GM21360 (cell line): Measurements from ENCODE around the gene RNASE4.
"Not testable (repeated sequence)": the region's sequence is repeated elsewhere in the genome, so short reads cannot be mapped to it uniquely, and the experiment has no call there.

Experiments
- ATAC-seq: cut with Tn5 transposase; IDR thresholded peaks from one replicate; pipeline ENCODE4 v1.9.1; 2021; ENCODE audit warnings: mild to moderate bottlenecking, moderate library complexity; ENCODE audit not compliant: unreplicated experiment

Gene RNASE4, protein sequence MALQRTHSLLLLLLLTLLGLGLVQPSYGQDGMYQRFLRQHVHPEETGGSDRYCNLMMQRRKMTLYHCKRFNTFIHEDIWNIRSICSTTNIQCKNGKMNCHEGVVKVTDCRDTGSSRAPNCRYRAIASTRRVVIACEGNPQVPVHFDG

DNA sequence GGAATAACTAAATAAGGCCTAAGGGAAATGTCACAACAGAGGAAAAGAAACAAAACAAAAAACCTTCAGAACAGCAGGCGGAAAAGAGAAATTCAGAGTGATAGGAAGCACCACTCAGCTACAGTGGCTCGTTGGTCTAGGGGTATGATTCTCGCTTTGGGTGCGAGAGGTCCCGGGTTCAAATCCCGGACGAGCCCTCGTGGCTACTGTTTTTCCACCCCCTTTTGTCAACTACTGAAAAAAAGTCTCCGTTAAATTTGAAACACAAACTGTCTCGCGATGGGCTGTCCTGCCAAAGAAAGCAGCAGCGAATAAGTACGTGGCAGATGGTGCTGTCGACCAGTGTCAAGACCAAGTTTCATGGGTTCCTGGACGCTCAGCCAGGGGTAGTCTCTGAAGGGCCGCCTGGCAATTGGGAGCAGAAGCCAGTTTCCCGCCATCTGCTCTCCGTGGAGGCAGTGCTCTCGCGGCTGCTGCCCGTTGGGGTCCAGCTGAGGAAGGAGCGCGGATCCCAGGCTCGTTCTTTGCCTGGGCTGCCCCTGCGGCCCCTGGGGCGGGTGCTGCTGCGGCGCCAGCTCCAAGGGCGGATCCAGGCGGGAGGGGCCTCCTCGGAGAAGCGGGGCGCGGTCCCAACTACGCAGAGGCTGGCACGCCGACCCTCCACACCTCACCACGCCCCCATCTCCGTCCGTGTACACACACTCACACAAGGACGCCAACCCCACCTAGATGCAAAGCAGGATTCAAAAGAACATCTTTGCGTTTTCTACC lies at the start of gene RNASE4:
TSS of gene RNASE4 (plus strand) at position 670 of the 771 bp plus-strand sequence. CDS start 14,812 bp downstream, outside the sequence.
- peak; percentile 19 for ATAC-seq

GRCh38 chr14:20641591-20641990 lies 42.8 kb upstream of the RNASE4 start, which contains the start of gene OR6S1:
Gene OR6S1, minus strand, starts transcription at chr14:20641691. Its CDS starts 0 bp downstream, at chr14:20641691.
- no peak for ATAC-seq

- no peak for ATAC-seq
Measured at GRCh38 chr14:20642182-20642581, 42.2 kb upstream of the RNASE4 start.

- not testable (repeated sequence) for ATAC-seq
Measured at GRCh38 chr14:20642755-20643154, 41.6 kb upstream of the RNASE4 start.

GRCh38 chr14:20644520-20644919 lies 39.8 kb upstream of the RNASE4 start:
- no peak for ATAC-seq

DNA sequence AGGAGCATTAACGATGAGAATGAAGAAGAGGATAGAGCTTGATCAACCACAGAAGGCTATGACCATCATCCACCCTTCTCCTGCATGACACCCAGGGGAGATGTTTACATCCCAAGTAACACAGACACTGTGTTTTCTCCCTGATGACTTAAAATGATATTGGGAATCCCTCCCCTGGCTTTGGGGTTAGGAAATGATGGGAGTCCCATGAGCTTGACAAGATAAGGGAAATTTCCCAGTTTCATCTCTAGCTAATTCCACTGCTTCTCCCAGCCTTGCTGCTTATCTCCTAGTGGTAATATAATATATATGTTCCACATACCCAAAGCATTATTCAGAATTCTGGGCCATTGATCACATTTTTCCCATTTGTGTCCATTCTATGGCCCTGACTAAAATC lies 38.9 kb upstream of the RNASE4 start:
- ATAC-seq = no peak

- no peak for ATAC-seq
Measured at GRCh38 chr14:20652996-20653975, 31.1 kb upstream of the RNASE4 start.

DNA sequence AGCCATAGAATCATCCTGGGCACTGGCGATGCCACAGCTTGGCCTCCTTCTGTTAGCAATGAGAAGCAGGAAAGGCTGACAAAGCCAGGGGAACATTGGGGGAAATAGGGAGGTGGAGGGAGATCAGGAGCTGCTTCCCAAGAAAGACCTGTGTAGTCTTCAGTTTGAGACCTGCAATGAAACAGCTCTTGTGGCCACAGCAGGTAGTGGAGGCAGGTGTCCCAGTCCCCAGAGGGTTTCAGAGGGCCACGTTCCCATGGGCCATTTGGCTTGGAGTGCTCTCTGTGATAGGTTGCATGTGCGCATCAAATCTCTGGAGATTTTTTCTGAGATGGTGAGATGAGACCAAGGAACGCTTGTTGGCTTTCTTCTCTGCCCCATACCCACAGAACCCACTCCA lies 28.5 kb upstream of the RNASE4 start:
- no peak for ATAC-seq

DNA sequence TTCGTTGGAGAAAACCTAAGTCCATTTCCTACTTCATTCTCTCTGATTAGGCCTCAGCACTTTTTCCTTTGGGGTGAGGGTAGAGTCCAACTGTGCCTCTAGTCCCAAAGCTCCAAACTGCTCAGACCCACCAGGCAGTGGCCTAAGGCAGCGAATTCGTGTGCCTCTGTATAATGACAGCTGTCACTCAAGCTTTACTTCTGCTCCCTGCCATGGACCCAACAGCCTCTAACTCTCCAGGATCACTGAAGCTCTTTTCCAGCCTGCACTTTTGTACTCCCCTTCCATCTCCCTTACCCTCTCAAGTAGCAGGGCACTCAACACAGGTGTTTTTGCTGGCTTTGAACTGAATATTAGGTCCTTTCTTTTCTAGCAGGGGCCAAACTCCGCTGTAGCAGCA lies 28.1 kb upstream of the RNASE4 start:
- ATAC-seq = no peak

GRCh38 chr14:20657216-20658211 lies 26.8 kb upstream of the RNASE4 start:
- ATAC-seq = no peak

DNA sequence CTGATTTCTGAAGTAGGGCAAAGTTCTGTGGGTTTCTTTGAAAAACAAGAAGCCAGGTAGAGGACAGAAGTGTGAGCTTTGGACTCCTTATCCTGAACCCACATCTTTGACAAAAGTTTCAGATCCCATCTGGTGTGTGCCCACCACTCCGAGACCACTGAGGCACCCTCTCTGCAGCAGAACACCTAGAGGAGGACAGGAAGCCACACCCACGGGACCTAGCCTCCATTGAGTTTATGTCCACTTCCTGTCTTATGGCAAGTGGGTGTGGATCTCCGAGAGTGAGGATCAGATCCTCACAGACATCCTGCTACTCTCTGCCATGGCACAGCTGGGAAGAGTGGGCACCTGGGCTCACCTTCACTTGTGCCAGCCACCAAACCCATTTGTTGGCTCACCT lies 26.1 kb upstream of the RNASE4 start:
- ATAC-seq = no peak

- ATAC-seq = no peak
Measured at GRCh38 chr14:20659336-20659735, 25.0 kb upstream of the RNASE4 start.

- no peak for ATAC-seq
Measured at GRCh38 chr14:20659813-20660395, 24.5 kb upstream of the RNASE4 start.

- no peak for ATAC-seq
Measured at GRCh38 chr14:20661197-20661596, 23.2 kb upstream of the RNASE4 start.

GRCh38 chr14:20662968-20663732 lies 21.2 kb upstream of the RNASE4 start:
- no peak for ATAC-seq

GRCh38 chr14:20666400-20666961 lies 17.9 kb upstream of the RNASE4 start:
- not testable (repeated sequence) for ATAC-seq

DNA sequence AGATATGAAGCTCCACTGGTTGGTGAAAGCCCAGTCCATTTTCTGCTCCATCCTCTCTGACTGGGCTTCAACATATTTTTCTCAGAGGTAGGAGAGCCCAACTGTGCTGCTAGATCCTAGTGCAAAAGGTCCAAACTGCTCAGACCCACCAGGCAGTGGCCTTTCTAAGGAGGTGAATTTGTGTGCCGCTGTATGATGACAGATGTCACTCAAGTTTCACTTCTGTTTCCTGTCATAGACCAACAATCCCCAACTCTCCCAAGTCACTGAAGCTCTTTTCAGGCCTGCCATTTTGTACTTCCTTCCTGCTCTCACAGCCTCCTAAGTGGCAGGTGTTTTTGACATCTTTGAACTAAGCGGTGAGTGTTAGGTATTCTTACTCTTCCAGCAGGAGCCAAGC lies 16.4 kb upstream of the RNASE4 start:
- peak; percentile 71 for ATAC-seq

DNA sequence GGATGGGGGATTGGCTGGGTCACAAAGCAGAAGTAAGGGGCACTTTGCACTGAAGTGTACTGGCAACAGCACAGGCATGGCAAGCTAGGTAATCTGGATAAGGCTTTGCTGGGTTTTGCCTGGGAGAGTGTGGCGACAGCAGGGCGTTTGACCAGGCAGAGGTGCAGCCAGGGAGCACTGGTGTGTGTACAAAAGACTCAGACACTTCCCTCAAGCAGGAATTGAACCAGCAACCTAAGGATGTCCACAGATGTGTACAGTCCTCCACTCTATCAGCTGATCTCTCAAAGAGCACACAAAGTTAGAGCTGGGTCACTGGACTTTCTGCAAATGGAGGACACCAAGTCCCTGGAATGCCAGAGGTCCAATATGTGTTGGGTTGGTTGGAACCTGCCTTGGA lies 15.4 kb upstream of the RNASE4 start:
- ATAC-seq = no peak
